GM18868 (cell line): ENCODE results near the gene NRDE2.
"Not testable (repeated sequence)": the region's sequence is repeated elsewhere in the genome, so short reads cannot be mapped to it uniquely, and the experiment has no call there.

Experiments
- ATAC-seq: cut with Tn5 transposase; IDR thresholded peaks from one replicate; pipeline ENCODE4 v1.9.1; 2021; ENCODE audit warnings: mild to moderate bottlenecking, moderate library complexity; ENCODE audit not compliant: unreplicated experiment

The NRDE2 gene

GRCh38 chr14:90342327-90342726 is 10.6 kb upstream of the NRDE2 start:
- no peak for ATAC-seq

DNA sequence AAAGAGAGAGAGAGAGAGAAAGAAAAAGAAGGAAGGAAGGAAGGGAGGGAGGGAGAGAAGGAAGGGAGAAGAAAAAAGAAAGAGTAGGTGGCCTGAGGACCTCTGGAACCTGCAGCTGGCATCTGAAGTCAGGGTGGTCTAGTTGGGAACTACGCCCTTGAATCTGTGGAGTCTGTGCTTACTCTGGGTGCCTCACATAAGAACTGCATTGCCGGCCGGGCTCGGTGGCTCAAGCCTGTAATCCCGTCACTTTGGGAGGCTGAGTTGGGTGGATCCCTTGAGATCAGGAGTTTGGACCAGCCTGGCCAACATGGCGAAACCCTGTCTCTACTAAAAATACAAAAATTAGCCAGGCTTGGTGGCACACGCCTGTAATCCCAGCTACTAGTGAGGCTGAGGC is 10.0 kb upstream of the NRDE2 start:
- ATAC-seq, result no peak

GRCh38 chr14:90341232-90341631 is 9.5 kb upstream of the NRDE2 start:
- ATAC-seq, result not testable (repeated sequence)

DNA sequence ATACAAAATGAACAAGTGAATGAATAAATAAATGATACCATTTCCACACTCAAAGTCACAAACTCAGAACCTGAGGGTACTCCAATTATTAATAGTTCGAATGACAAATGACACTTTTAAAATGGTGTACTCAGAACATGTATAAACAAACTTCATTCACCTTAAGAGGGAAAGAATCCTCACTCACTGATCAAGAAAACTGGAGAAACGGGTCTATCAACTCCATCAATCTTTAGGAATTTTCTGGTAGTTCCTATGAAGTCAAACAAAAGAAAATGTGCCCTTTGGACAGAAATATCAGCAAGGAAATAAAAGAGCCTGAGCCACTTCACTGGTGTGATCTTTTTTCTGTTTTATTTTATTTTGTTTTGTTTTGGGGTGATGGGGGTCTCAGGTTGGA is 5.2 kb upstream of the NRDE2 start:
- ATAC-seq, result no peak

DNA sequence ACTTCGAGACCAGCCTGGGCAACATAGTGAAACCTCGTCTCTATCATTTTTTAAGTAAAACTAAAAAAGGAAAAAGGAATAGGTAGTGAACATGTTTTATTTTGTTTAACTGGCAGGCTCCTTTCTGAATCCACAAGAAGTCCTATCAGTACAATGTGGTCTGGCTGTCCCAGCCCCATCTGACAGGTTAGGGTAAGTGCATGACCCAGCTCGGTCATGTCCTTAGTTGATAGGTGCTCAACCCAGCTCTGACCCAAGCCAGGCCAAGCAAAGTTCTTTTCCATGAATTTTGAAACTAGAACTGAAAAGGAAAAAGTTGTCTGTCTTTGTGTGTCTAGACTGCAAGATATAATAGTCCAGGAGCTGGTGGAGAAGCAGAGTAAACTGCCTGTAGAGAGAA is 4.7 kb upstream of the NRDE2 start:
- ATAC-seq, result no peak

DNA sequence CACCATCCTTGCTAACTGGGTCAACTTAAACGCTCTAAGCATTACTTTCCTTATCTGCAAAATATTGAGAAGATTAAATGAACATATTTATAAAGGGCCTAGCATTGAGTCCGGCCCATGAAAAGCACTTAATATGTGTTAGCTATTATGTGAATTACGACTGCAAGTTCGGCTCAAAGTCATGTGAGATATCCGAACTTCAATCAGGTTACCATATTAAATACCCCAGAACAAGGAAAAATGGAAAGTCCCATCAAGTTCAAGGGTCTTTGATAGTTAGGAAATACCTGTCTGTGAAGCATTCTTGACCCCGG is 487 bp upstream of the NRDE2 start:
- peak; percentile 1 for ATAC-seq

GRCh38 chr14:90330203-90331196 is 1.2 kb downstream of the NRDE2 start:
- ATAC-seq, result no peak

DNA sequence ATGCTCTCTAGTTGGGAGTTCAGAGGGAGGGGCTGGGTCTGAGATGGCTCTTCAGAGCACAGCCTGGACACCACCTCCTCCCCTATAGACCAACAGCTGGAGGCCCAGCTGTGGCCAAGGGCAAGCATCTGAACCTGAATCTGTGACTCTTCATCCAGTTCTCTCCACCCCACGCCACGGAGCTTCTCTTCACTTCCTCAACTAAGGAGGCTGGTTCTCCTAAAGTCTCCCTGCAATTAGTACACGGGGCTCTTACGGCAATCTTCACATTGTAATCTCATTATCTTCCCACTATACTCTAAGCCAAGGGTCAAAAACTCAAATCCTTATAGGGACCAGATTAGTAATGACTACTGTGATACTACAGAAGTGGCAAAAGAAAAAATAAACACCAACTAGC is 9.8 kb downstream of the NRDE2 start:
- ATAC-seq, result no peak

DNA sequence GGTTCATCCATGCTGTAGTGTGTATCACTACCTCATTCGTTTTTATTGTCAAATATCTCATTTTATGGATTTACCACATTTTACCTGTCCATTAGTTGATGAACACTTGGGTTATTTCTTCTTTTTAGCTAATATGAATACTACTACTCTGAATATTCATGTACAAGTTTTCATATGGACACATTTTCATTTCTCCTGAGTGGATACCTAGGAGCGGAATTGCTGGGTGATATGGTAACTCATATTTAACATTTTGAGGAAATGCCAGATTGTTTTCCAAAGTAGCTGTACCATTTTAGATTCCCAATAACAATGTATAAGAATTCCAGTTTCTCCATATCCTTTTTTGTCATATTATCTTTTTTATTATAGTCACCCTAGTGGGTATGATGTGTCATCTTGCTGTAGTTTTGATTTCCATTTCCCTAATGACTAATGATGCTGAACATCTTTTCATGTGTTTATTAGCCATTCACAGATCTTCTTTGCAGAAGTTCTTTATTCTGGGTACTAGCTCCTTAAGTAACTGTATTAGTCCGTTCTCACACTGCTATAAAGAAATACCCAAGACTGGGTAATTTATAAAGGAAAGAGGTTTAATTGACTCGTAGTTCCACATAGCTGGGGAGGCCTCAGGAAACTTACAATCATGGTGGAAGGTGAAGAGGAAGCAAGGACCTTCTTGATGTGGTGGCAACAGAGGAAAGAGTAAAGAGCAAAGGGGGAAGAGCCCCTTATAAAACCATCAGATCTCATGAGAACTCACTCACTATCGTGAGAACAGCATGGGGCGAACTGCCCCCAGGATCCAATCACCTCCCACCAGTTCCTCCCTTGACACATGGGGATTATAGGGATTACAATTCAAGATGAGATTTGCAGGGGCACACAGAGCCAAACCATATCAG is 11.9 kb downstream of the NRDE2 start:
- ATAC-seq, result no peak

- no peak for ATAC-seq
Measured at GRCh38 chr14:90319173-90319572, 12.6 kb downstream of the NRDE2 start.

- ATAC-seq, result no peak
Measured at GRCh38 chr14:90318016-90318415, 13.7 kb downstream of the NRDE2 start.

DNA sequence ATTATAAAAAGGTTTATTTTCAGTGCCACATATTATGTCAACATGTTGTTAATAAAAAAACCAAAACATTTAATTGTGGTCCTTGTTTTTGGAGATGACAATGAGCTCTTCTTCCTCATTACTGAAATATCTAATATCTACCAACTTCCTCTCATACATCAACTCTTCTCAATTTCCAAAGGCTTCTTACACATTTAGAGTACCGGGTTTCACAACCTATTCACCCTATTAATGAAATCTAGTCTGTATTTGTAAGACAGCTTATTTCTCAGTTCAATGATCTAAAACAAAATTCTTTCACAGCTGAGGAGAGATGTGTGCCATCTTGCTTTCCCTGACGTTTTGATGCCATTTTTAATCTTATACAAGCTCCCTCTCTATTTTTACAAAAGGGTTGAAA is 14.5 kb downstream of the NRDE2 start:
- ATAC-seq, result no peak

DNA sequence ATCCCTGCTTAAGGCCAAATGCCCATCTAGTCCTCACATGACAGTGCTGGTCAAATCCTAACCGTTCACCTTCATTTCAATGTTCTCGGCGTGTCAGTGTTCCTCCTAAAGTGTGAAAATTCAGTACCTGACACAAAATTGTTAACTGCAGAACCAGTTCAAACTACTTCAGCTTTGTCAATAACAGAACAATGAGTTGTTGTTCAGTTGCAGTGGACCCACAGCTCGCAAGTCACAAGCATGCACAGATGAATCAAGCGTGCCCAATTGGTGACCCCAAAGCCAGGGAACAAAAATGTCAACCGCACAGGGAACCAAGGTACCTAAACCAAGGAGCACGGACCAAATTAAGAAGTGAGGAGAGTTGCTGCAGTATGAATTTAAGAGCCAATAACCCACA is 23.2 kb downstream of the NRDE2 start:
- no peak for ATAC-seq

DNA sequence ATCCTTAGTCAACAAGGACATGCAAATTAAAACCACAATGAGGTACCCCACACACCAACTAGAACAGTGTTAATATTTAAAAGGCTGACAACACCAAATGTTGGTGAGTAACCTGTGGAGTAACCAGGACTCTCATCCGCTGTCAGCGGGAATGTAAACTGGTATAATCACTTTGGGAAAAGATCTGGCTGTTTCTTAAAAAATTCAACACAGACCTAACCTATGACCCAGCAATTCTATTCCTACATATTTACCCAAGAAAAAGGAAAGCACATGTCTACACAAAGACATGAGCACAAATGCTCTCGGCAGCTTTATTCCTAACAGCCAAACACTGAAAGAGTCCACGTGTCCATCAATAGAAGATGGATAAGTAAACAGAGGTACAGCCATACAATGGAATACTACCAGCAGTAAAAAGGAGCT is 26.6 kb downstream of the NRDE2 start:
- ATAC-seq, result no peak

GRCh38 chr14:90304502-90304901 is 27.2 kb downstream of the NRDE2 start:
- no peak for ATAC-seq

- ATAC-seq, result no peak
Measured at GRCh38 chr14:90303473-90303872, 28.3 kb downstream of the NRDE2 start.

DNA sequence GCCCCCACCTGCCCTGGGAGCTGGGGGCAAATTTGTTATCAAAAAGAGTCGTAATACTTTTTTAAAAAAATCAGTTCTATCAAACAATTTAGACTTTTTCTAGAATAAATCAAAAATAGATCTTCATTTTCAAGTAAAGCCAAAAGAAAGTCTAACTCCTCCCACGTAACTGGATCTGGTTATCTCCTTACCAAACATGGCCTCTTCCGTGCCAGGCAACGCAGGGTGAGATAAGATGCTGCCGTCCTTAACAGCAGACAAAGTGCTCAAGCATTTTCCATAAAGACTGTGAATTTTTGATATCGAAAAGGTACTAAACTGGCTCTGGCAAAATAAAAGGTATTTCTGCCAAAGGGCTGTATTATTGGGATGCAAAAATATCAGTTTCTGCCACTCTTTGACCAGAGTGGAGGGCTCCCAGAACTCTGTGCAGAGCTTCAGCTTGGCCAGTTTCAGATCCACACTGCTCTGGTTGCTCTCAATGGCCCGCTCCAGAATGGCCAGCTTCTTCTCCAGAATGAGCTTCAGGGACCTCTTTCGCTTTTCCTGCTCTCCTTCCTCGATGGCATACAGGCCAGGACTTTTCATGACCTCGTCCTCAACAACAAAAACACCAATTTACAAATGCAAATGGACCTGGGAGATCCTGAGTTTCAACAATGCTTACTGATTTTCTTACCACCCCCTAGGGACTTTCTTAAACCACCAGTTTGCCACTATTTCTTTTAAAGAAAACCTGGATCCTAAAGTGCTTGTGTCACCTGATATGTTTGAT is 29.0 kb downstream of the NRDE2 start:
- no peak for ATAC-seq

- no peak for ATAC-seq
Measured at GRCh38 chr14:90301668-90302090, 30.1 kb downstream of the NRDE2 start.

DNA sequence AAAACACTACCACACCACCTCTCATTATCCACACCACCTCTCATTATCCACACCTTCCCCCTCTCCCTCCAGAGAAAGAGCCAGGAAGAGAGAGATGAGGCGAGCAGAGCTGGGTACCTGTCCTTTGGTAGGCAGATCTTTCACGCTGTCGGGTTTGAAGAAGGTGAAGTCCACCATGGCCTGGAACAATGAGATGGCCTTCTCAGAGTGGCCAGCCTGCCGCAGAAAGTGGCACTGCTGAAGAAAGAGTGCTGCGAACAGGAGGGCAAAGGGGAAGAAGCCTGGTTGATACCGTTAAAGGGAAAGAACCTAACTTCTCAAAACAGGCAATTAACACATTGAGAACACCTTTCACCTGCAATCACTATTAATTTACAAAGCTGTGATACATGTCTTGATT is 30.6 kb downstream of the NRDE2 start:
- ATAC-seq, result no peak

- no peak for ATAC-seq
Measured at GRCh38 chr14:90300611-90301047, 31.1 kb downstream of the NRDE2 start.

DNA sequence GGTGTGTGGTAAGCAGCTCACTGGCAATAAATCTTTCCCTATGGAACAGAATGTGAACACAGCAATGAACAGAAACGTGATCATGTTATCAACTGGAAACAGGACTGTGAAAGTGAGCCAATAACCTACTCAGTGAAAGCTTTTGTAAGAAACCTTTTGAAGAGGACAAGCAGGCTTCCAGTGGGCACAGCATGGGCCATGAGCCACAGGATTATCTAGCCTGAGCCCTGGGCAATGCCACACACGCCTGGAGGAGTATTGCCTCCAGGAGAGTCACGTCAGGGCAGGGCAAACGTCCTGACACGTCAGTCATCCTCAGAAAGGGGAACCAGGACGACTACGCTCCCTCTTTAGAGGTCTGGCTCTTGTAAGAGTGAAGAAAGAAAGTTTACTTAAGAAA is 32.3 kb downstream of the NRDE2 start:
- no peak for ATAC-seq
